A673 (cell line): ENCODE measurements around the gene MASP1. TPM values are rescaled to one million over a fixed set of nuclear protein-coding genes. Genes with fewer than 3 reads are reported as not detected.

Source experiments
- BruUV-seq: library from RNA; stranded (reverse); fragments of 400-500 nt; replicated peaks from 2 replicates; lab custom pipeline; 2021; lab: Mats Ljungman, UMichigan
- CTCF ChIA-PET: fragments of 300-600 bp; sonication (Branson Sonifier 250); formaldehyde crosslinking; loops from one replicate; lab custom pipeline; 2022; ENCODE audit warnings: antibody characterized with exemption; lab: Charles Lee
- POLR2A ChIA-PET: fragments of 300-600 bp; sonication (Branson Sonifier 250); formaldehyde crosslinking; loops from one replicate; lab custom pipeline; 2022; ENCODE audit warnings: antibody characterized with exemption; ENCODE audit not compliant: low non-redundant PET; lab: Charles Lee
- DNase-seq: peaks from one replicate; pipeline ENCODE4 v3.0.0-alpha.2; 2015; ENCODE audit warnings: low spot score
- H3K27ac ChIP-seq: fragments of 200-600 bp; sonication (generic); 2 replicates; pipeline ENCODE4 v1.5.1; 2016; ENCODE audit warnings: mixed run types, low read depth, mild to moderate bottlenecking, mixed read lengths, antibody characterized with exemption, low read length; ENCODE audit not compliant: poor library complexity, severe bottlenecking
- H3K27me3 ChIP-seq: fragments of 200-600 bp; sonication (generic); replicated peaks from 2 replicates; pipeline ENCODE4 v1.6.1; 2017; ENCODE audit warnings: mixed run types, low read depth, mild to moderate bottlenecking, mixed read lengths, antibody characterized with exemption, low read length; ENCODE audit not compliant: insufficient read depth, poor library complexity
- H3K36me3 ChIP-seq: fragments of 200-600 bp; sonication (generic); 2 replicates; pipeline ENCODE4 v1.6.1; 2016; ENCODE audit warnings: mixed run types, mild to moderate bottlenecking, mixed read lengths, antibody characterized with exemption, low read length; ENCODE audit not compliant: insufficient read depth, poor library complexity, severe bottlenecking
- H3K4me1 ChIP-seq: fragments of 200-600 bp; sonication (generic); 2 replicates; pipeline ENCODE4 v1.6.1; 2017; ENCODE audit warnings: mixed run types, mild to moderate bottlenecking, mixed read lengths, antibody characterized with exemption, low read length; ENCODE audit not compliant: insufficient read depth, poor library complexity, severe bottlenecking
- H3K4me3 ChIP-seq: fragments of 200-600 bp; sonication (generic); 2 replicates; pipeline ENCODE4 v1.5.1; 2016; ENCODE audit warnings: low read depth, mixed run types, mild to moderate bottlenecking, mixed read lengths, low read length; ENCODE audit not compliant: poor library complexity, severe bottlenecking
- H3K9me3 ChIP-seq: fragments of 200-600 bp; sonication (generic); 2 replicates; pipeline ENCODE4 v1.6.1; 2016; ENCODE audit warnings: mixed run types, low read depth, mild to moderate bottlenecking, mixed read lengths, antibody characterized with exemption, low read length; ENCODE audit not compliant: poor library complexity, severe bottlenecking
- CTCF ChIP-seq: fragments of 300-800, 200-600 bp; sonication (generic); conservative IDR thresholded peaks from 2 replicates; pipeline ENCODE4 v1.5.1; 2017; ENCODE audit warnings: low read depth, mild to moderate bottlenecking, antibody characterized with exemption, low read length, moderate library complexity, mixed read lengths
- EZH2 ChIP-seq: fragments of 200-600 bp; sonication (generic); IDR thresholded peaks from 2 replicates; pipeline ENCODE4 v1.6.1; 2017; ENCODE audit warnings: borderline replicate concordance, low read depth, mild to moderate bottlenecking, mixed read lengths, antibody characterized with exemption, low read length; ENCODE audit not compliant: poor library complexity, severe bottlenecking
- intact Hi-C: fragments of 100-400 bp; cut with micrococcal nuclease; formaldehyde crosslinking; loops from one replicate; pipeline ENCODE4 v1.10.0; 2022; ENCODE audit not compliant: unreplicated experiment
- total RNA-seq: library from RNA; stranded (reverse); gene quantifications from 2 replicates; pipeline ENCODE4 v1.2.3, GENCODE V29; 2021

The MASP1 gene
- total RNA-seq, 1 experiment from 2014 or later, result not detected

- H3K27me3 ChIP-seq, result peaks cover 7% of the 10 kb centered on the region
- peaks cover 6% of the 10 kb centered on the region for H3K4me1 ChIP-seq
- no peak overlapping the region for H3K4me3 ChIP-seq
- no peak overlapping the region for H3K27ac ChIP-seq
- no peak for DNase-seq
- ChIA-PET CTCF (no interaction called here), POLR2A (no interaction called here)
- no TSS peak for BruUV-seq
- H3K36me3 ChIP-seq, result no peaks in the 10 kb centered on the region
- TF ChIP-seq CTCF, result no peak
- TF ChIP-seq EZH2, result no peak
- intact Hi-C loops, result no loop called here
- H3K9me3 ChIP-seq, result no peaks in the 10 kb centered on the region
Measured at GRCh38 chr3:187315872-187316271, 24.3 kb upstream of the MASP1 start.

DNA sequence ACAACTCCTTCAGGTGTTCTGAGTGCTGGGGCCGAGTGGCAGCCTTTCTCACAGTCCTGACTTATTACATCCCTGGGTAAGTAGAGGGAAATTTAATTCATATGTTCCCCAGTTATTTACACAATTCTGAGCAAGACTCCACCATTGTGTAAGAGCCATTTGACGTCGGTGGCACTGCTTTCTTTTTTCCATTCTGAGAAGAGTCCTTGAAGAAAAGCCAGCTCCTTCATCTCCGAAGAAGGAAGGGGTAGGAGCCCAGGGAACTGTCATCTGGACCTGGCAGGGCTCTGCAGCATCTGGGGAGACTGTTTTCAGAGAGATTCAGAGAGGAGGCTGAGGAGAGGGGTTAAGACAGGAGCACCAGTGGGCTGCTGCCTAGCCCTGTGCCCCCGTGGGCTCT is 22.6 kb upstream of the MASP1 start:
- H3K27me3 ChIP-seq, result peaks cover 7% of the 10 kb centered on the region
- POLR2A ChIA-PET, result no interaction called here
- H3K27ac ChIP-seq, result no peak overlapping the region
- H3K4me3 ChIP-seq, result no peak overlapping the region
- no peaks in the 10 kb centered on the region for H3K9me3 ChIP-seq
- DNase-seq, result no peak
- no peaks in the 10 kb centered on the region for H3K36me3 ChIP-seq
- CTCF ChIA-PET, result no interaction called here
- intact Hi-C loops, result no loop called here
- TF ChIP-seq EZH2, result no peak
- TF ChIP-seq CTCF, result no peak
- H3K4me1 ChIP-seq, result peaks cover 4% of the 10 kb centered on the region
- no TSS peak for BruUV-seq

DNA sequence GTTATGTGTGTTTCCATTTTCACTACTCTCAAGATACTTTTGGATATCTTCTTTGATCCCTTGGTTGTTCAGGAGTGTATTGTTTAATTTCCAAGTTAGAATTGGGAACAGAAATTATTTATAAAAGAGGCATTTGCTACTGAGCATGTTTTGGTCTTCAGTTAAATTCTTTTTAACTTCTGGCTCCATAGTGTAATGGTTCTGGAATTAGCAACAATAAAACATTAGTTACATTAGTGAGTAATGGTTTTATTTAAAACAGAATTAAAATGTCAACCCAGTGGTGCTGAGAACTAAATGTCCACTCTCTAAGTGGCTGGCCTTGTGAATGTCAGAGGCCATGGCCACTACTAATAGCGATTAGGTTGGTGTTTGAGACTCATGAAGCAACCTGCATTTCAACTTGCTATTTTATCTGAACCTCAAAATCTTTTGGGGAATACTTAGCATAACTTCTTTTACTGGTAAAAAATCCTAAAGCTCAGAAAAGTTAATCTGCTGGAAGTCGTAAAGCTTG is 19.5 kb upstream of the MASP1 start:
- no TSS peak for BruUV-seq
- ChIA-PET POLR2A (no interaction called here), CTCF (interaction anchor here (0.7 kb wide), 1 partner anchor 368 kb away, joined by 4 read pairs; no protein-coding TSS in a partner anchor)
- H3K4me1 ChIP-seq, result no peaks in the 10 kb centered on the region
- no peak for DNase-seq
- H3K36me3 ChIP-seq, result no peaks in the 10 kb centered on the region
- H3K4me3 ChIP-seq, result no peak overlapping the region
- H3K9me3 ChIP-seq, result no peaks in the 10 kb centered on the region
- TF ChIP-seq CTCF, result no peak
- TF ChIP-seq EZH2, result no peak
- H3K27ac ChIP-seq, result no peak overlapping the region
- intact Hi-C loops, result no loop called here
- H3K27me3 ChIP-seq, result peaks cover 7% of the 10 kb centered on the region
